GM18505 (cell line): ENCODE measurements around the gene GALNT12.

Experiments
- ATAC-seq: cut with Tn5 transposase; IDR thresholded peaks from one replicate; pipeline ENCODE4 v1.9.1; 2021; ENCODE audit not compliant: unreplicated experiment
- POLR2A ChIP-seq: IDR thresholded peaks from 4 replicates; pipeline ENCODE4 v1.6.1; 2011; ENCODE audit warnings: borderline replicate concordance; ENCODE audit not compliant: insufficient read depth, insufficient read length; ENCODE audit errors: extremely low read depth

Gene GALNT12

GRCh38 chr9:98807070-98807813 lies at the start of gene GALNT12:
TSS of gene GALNT12 (plus strand) at chr9:98807670. CDS start at chr9:98807699, 29 bp downstream.
- peak; percentile 14 for TF ChIP-seq POLR2A
- peak; percentile 63 for ATAC-seq

DNA sequence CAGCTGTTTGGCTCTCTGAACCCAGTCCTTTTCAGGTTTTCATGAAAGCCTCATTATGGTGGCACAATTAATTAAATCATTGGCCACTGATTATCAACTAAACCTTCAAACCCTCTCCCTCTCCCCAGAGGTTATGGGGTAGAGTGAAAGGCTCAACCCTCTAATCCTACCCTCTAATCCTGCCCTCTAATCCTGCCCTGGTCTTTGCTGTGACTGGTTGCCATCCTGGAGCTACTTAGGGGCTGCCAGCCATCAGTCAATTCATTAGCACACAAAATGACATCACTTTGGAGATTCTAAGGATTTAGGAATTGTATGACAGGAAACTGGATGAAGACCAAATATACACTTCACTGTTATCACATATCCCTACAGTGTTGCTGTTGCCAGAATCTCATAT lies 47.2 kb upstream of the GALNT12 start:
- ATAC-seq = no peak
- TF ChIP-seq POLR2A = no peak

DNA sequence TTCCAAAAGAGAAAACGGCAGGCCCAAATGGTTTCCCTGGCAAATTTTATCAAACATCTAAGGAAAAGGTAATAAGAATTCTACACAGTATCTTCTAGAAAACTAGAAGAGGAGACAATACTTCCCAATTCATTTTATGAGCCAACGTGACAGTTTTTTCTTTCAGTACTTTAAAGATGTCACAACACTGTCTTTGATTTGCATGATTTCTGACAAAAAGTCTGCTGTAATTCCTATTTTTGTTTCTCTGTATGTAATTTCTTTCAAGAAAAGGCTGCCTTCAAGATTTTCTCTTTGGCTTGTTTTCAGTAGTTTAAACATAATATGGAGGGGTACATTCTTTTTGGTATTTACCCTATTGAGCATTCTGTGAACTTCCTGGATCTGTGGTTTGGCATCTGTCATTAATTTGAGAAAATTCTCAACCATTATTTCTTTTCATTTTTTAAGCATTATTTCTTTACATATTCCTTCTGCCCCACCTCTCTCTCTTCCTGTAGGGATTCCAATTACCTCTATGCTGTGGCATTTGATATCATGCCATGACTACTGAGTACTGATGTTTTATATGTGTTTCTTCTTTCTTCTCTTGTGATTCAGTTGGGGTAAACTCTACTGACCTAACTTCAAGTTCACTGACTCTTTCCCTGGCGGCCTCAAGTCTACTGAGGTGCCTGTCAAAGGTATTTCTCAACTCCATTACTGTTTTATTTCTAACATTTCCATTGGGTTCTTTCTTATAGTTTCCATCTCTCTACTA lies 43.3 kb upstream of the GALNT12 start:
- ATAC-seq = no peak
- no peak for TF ChIP-seq POLR2A

DNA sequence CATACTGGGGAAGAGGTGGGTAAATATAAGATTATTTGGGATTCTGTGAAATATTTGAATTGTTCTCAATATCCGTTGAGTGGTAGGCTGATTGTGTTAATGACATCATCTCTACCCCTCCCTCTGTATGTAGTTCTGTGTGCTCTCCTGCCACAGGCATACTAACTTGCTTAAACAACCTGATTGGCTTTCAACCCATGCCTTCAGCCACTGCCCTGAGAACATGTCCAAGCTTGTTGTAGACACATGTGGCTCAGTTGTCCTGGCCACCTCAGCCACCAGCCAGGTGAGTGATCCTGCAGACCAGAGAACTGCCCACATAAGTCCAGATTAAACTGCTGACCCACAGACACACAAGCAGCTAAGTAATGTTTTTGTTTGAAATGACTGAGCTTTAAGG lies 42.2 kb upstream of the GALNT12 start:
- no peak for ATAC-seq
- TF ChIP-seq POLR2A = no peak

- ATAC-seq = no peak
Observed at GRCh38 chr9:98766586-98766985, 40.9 kb upstream of the GALNT12 start.

GRCh38 chr9:98767196-98767595 lies 40.3 kb upstream of the GALNT12 start:
- ATAC-seq = no peak
- no peak for TF ChIP-seq POLR2A

More at GRCh38 chr9:98766586-98766985, 40.9 kb upstream of the GALNT12 start:
- TF ChIP-seq POLR2A = no peak

DNA sequence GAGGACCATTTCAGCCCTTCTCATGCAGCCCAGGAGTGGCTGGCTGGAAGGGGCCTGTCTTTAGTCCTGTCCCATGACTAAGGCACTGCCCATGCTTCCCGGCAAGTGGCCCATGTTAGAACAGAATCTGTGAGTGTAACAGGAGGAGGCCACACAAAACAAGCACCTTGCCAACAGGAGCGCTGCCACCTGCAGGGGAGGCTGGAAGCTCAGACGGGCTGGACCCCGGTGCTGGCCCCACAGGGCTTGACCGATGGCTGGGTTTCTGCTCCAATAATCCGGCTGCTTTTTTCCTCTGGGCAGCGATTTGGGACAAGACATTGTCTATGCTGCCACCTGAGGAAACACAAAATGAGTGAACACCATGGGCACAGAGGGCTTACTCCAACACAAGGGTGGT lies 39.6 kb upstream of the GALNT12 start:
- ATAC-seq = no peak
- TF ChIP-seq POLR2A = no peak

GRCh38 chr9:98768344-98768743 lies 39.1 kb upstream of the GALNT12 start:
- no peak for TF ChIP-seq POLR2A
- no peak for ATAC-seq

DNA sequence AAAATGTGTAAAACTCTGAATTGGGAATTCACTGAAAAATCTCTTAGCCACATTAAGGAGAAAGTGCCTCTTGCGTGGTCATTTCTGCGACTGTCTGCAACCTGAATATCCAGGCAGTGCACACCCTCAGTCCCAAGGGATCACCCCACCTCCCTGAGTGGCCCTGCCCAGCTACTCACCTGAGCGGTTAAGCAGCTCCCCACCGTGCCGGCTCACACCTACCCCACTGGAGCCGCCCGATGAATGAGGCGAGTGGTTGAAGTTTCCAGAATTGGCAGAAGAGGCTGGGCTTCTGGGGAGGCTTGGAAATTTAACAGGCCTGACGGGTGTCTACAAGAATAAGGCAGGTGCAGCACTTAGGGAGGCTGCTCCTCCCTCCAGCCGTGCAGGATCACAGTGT lies 36.8 kb upstream of the GALNT12 start:
- no peak for ATAC-seq
- no peak for TF ChIP-seq POLR2A

DNA sequence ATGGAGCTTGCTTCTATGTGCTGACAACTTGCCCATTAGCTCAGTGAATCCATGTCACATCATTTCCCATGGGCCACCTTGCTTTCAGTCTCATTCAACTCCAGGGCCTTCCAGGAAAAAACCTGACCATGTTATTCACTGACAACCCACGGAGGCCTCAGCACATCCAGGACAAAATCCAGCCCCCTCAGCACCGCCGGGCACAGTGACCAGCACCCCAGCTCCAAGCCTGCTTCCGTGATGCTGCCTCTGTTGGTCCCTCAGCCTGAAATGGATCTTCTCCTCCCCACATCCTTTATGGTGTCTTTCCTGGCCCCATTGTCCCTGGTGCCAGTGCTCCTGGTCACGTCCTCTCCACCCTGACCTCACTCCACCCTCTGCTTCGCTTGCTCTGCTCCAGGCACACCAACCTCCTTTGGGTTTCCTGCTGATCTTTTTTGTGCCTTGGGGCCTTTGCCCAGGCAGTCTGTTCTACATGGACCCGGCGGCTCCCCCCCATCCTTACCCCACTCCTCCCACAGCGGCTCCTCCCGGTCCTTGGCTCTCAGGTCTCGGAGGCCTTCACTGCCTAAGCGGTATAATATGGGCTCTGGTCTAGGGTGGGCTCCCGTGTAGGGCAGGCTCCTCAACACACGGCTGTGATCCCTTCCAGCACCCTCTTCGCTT lies 36.1 kb upstream of the GALNT12 start:
- no peak for TF ChIP-seq POLR2A
- ATAC-seq = no peak

GRCh38 chr9:98772364-98773155 lies 34.9 kb upstream of the GALNT12 start:
- no peak for ATAC-seq
- TF ChIP-seq POLR2A = no peak

DNA sequence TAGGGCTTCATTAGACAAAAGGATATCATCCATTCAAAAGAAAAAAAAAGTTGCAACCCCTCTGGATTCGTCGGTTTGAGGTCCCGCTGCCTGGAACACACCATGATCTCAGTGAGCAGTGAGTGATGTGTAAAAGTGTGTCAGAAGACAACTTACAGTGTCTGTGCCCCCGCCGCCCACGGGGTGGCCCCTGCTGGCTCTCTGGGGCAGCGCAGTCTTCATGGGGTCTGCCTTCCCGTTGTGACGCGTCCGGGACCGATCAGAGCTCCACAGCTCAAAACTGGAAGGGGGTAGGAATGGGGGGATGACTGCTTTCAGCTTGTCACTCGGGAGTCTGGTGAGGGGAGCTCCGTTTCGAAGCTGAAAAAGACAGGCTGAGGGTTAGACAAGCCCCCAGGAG lies 33.7 kb upstream of the GALNT12 start:
- no peak for TF ChIP-seq POLR2A
- ATAC-seq = no peak

GRCh38 chr9:98774746-98775145 lies 32.7 kb upstream of the GALNT12 start:
- TF ChIP-seq POLR2A = no peak
- no peak for ATAC-seq

- TF ChIP-seq POLR2A = no peak
- peak; percentile 53 for ATAC-seq
Observed at GRCh38 chr9:98775831-98776441, 31.5 kb upstream of the GALNT12 start.
